DND-41 (cell line): Measurements from ENCODE around the gene KRTAP20-4.

Experiments used
- ATAC-seq: fragments of 200-7000 bp; cut with Tn5 transposase; 3 replicates; pipeline ENCODE4 v1.9.1; 2021; ENCODE audit warnings: low read depth; ENCODE audit not compliant: insufficient read depth
- DNase-seq: peaks from one replicate; pipeline ENCODE4 v3.0.0-alpha.2; 2020
- H2AFZ ChIP-seq: 2 replicates; pipeline ENCODE4 v1.6.0; 2012; ENCODE audit warnings: low read depth, low read length
- H3K27ac ChIP-seq: 2 replicates; pipeline ENCODE4 v1.5.1; 2012; ENCODE audit warnings: low read length, inconsistent platforms
- H3K27me3 ChIP-seq: fragments of 200-600 bp; sonication (generic); 2 replicates; pipeline ENCODE4 v1.6.0; 2012; ENCODE audit warnings: low read length, mild to moderate bottlenecking, inconsistent platforms; ENCODE audit not compliant: insufficient read depth, poor library complexity
- H3K36me3 ChIP-seq: 2 replicates; pipeline ENCODE4 v1.5.1; 2012; ENCODE audit warnings: low read length, inconsistent platforms; ENCODE audit not compliant: insufficient read depth
- H3K4me1 ChIP-seq: 2 replicates; pipeline ENCODE4 v1.5.1; 2012; ENCODE audit warnings: mild to moderate bottlenecking, low read length; ENCODE audit not compliant: insufficient read depth
- H3K4me2 ChIP-seq: 2 replicates; pipeline ENCODE4 v1.6.0; 2012; ENCODE audit warnings: mild to moderate bottlenecking, moderate library complexity, low read length, inconsistent platforms; ENCODE audit not compliant: insufficient read depth
- H3K4me3 ChIP-seq, 2 experiments: fragments of 200-600 bp in 1 of 2; shearing (Covaris generic) in 1 of 2; 2 replicates each; pipeline ENCODE4 v1.5.1; 2012 to 2016; ENCODE audit warnings: inconsistent platforms in 2 of 2, low read length in 2 of 2, mild to moderate bottlenecking in 2 of 2, low read depth in 1 of 2, moderate library complexity in 1 of 2
- H3K79me2 ChIP-seq: 2 replicates; pipeline ENCODE4 v1.6.0; 2012; ENCODE audit warnings: low read length, inconsistent platforms; ENCODE audit not compliant: insufficient read depth
- H3K9ac ChIP-seq: 2 replicates; pipeline ENCODE4 v1.6.0; 2012; ENCODE audit warnings: low read depth, mild to moderate bottlenecking, inconsistent platforms, low read length, moderate library complexity
- H3K9me3 ChIP-seq: 2 replicates; pipeline ENCODE4 v1.5.1; 2012; ENCODE audit warnings: low read length, moderate library complexity, mild to moderate bottlenecking, inconsistent platforms; ENCODE audit not compliant: insufficient read depth, severe bottlenecking
- H4K20me1 ChIP-seq: 2 replicates; pipeline ENCODE4 v1.6.0; 2012; ENCODE audit warnings: low read length; ENCODE audit not compliant: insufficient read depth
- EZH2 ChIP-seq: IDR thresholded peaks from 3 replicates; pipeline ENCODE4 v1.6.1; 2012; ENCODE audit warnings: borderline replicate concordance, low read depth, mild to moderate bottlenecking, moderate library complexity, low read length, inconsistent platforms; ENCODE audit not compliant: severe bottlenecking
- TF ChIP-seq, protein P1 (sequence below): IDR thresholded peaks from 2 replicates; pipeline ENCODE4 v1.5.1; 2012; ENCODE audit warnings: borderline replicate concordance, low read length, moderate library complexity, mild to moderate bottlenecking; ENCODE audit not compliant: poor library complexity, severe bottlenecking; ENCODE audit errors: extremely low read depth

KRTAP20-4 gene

DNA sequence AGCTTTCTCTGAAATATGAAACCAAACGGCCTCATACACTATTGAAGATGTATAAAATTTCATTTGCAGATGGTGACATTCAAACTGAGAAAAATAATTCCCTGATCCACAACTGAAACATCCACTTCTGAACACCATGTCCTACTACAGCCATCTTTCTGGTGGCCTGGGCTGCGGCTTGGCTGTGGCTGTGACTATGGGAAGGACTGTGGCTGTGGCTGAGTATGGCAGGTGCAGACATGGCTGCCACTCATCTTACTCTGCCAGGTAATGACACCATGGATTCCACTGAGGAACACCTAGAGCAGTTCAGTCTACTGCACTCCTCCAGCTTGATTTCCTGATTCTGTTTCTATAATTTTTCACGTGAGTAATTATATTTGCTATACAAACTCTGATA lies at the start of gene KRTAP20-4:
KRTAP20-4 (plus strand) TSS at position 106 of the 400 bp plus-strand sequence.
- no peak within 1 kb of the TSS for H2AFZ ChIP-seq

GRCh38 chr21:30577766-30578165 lies 42.7 kb upstream of the KRTAP20-4 start:
- Histone ChIP-seq H3K9ac (no peak overlapping the region), H3K9me3 (no peaks in the 10 kb centered on the region), H3K4me1 (no peaks in the 10 kb centered on the region), H3K27me3 (no peaks in the 10 kb centered on the region), H4K20me1 (no peaks in the 10 kb centered on the region), H3K27ac (no peak overlapping the region), H3K4me3 (no peak overlapping the region), H2AFZ (no peak overlapping the region), H3K4me2 (no peak overlapping the region), H3K36me3 (no peaks in the 10 kb centered on the region), H3K79me2 (no peaks in the 10 kb centered on the region)
- ATAC-seq: no peak
- no peak for DNase-seq
- TF ChIP-seq, protein P1, sequence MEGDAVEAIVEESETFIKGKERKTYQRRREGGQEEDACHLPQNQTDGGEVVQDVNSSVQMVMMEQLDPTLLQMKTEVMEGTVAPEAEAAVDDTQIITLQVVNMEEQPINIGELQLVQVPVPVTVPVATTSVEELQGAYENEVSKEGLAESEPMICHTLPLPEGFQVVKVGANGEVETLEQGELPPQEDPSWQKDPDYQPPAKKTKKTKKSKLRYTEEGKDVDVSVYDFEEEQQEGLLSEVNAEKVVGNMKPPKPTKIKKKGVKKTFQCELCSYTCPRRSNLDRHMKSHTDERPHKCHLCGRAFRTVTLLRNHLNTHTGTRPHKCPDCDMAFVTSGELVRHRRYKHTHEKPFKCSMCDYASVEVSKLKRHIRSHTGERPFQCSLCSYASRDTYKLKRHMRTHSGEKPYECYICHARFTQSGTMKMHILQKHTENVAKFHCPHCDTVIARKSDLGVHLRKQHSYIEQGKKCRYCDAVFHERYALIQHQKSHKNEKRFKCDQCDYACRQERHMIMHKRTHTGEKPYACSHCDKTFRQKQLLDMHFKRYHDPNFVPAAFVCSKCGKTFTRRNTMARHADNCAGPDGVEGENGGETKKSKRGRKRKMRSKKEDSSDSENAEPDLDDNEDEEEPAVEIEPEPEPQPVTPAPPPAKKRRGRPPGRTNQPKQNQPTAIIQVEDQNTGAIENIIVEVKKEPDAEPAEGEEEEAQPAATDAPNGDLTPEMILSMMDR: no peak
- no peak for TF ChIP-seq EZH2

More for the DNA sequence above, at the start of gene KRTAP20-4:
- Histone ChIP-seq H4K20me1 (no peaks in the 10 kb centered on the region), H3K27ac (no peak within 1 kb of the TSS), H3K79me2 (no peaks in the 10 kb centered on the region), H3K4me3 (no peak within 1 kb of the TSS), H3K4me1 (no peaks in the 10 kb centered on the region), H3K9me3 (no peaks in the 10 kb centered on the region), H3K4me2 (no peak within 1 kb of the TSS), H3K27me3 (no peaks in the 10 kb centered on the region), H3K9ac (no peak within 1 kb of the TSS), H3K36me3 (no peaks in the 10 kb centered on the region)
- TF ChIP-seq, protein P1: no peak
- no peak for TF ChIP-seq EZH2
- no peak for DNase-seq
- no peak for ATAC-seq

DNA sequence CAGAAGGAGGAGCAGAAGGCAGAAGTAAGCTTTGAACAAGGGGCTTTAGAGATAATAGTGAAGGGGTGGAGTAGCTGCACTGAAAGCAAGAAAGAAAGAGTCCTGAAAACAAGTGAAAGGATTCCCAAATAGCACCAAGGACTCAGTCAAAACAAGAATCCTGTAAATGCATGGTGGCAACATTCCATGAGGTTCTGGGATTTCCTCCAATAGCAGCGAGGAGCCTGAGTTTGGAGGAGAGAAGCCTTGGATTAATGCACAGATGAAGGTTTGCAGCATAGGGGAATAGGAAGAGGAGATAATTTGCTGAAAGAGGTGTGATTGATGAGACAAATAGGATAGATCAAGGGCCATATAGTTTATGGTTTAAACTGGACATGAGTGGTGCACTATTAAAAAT lies 41.1 kb upstream of the KRTAP20-4 start:
- Histone ChIP-seq H3K4me3 (no peak overlapping the region), H3K9me3 (no peaks in the 10 kb centered on the region), H3K9ac (no peak overlapping the region), H3K79me2 (no peaks in the 10 kb centered on the region), H4K20me1 (no peaks in the 10 kb centered on the region), H3K36me3 (no peaks in the 10 kb centered on the region), H3K27me3 (no peaks in the 10 kb centered on the region), H2AFZ (no peak overlapping the region), H3K4me1 (no peaks in the 10 kb centered on the region), H3K27ac (no peak overlapping the region), H3K4me2 (no peak overlapping the region)
- ATAC-seq (no peak), DNase-seq (no peak)
- TF ChIP-seq EZH2: no peak
- TF ChIP-seq, protein P1: no peak

DNA sequence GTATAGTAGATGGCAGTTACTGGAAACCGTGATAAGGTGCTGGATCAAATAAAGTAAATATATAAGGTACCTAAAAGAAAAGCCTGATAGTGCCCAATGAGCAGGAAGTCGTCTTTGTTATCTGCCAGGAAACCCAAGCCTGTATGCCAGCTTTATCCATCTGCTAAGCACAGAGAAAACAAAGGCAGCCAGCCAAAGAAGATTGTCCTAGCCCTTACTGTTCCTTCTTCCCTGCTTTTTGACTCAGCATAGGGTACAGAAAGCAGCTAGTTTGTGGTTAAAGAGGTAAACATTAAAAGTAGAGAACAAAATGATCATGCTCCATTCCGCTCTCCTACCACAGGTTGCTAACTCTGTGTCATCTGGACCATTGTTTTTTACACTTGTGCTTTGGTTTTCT lies 40.3 kb upstream of the KRTAP20-4 start:
- Histone ChIP-seq H3K9me3 (no peaks in the 10 kb centered on the region), H3K9ac (no peak overlapping the region), H3K4me1 (no peaks in the 10 kb centered on the region), H3K36me3 (no peaks in the 10 kb centered on the region), H2AFZ (no peak overlapping the region), H3K4me3 (no peak overlapping the region), H3K4me2 (no peak overlapping the region), H3K79me2 (no peaks in the 10 kb centered on the region), H3K27me3 (no peaks in the 10 kb centered on the region), H4K20me1 (no peaks in the 10 kb centered on the region), H3K27ac (no peak overlapping the region)
- TF ChIP-seq, protein P1: no peak
- TF ChIP-seq EZH2: no peak
- DNase-seq: no peak
- no peak for ATAC-seq
